ENCODE results near the gene CYP2D6. TPM values are rescaled to one million over a fixed set of nuclear protein-coding genes. Genes with fewer than 3 reads are reported as not detected.

Gene CYP2D6
- total and polyA plus RNA-seq, 2 of the 8 experiments (the other 6 are each of a cell fraction or from before 2014, with no cell fraction given) = 0.93 to 1.7 TPM

- no peak overlapping the region for H2AFZ ChIP-seq (ENCODE audit: low read length)
- H3K27me3 ChIP-seq (replicated peaks in 1 of 4; ENCODE audit: control insufficient read depth in 3 of 4, extremely low read depth in 1 of 4, insufficient read depth in 3 of 4, low read length in 3 of 4) = no peaks in the 10 kb centered on the region; a peak in 3 of 7 replicates
- no peak overlapping the region for H2BK20ac ChIP-seq (ENCODE audit: low read length)
- no peak overlapping the region for H3K27ac ChIP-seq (ENCODE audit: low read depth, low read length)
- H3K9ac ChIP-seq (replicated peaks in 1 of 4; ENCODE audit: extremely low read depth in 1 of 4, low read depth in 3 of 4, low read length in 3 of 4) = no peak overlapping the region
- no peaks in the 10 kb centered on the region for H3K9me3 ChIP-seq (ENCODE audit: insufficient read depth in 2 of 2, low read depth in 1 of 2, low read length in 1 of 2)
- H4K8ac ChIP-seq (ENCODE audit: extremely low read depth, insufficient read depth, low read length) = no peak overlapping the region
- 43% methylated on average over 4 of the region's 4 CpGs; no CpG with 5 or more reads in 1 of the 2 experiments for WGBS, 2 experiments (ENCODE audit: extremely low coverage in 1 of 2, insufficient coverage in 1 of 2, insufficient read length in 1 of 2, insufficient replicate concordance in 2 of 2, low coverage in 1 of 2, low lambda C conversion rate in 2 of 2, missing lambda C conversion rate in 1 of 2)
- H3K4me1 ChIP-seq (replicated peaks in 1 of 4; ENCODE audit: control insufficient read depth in 3 of 4, insufficient read depth in 4 of 4, low read length in 3 of 4) = peaks cover 0 to 3% (median 1%) of the 10 kb centered on the region in 4 experiments; a peak in 3 of 7 replicates
- no peak overlapping the region for H3K4ac ChIP-seq (replicated peaks; ENCODE audit: insufficient read length, low read depth, low read length)
- H3K4me2 ChIP-seq (ENCODE audit: insufficient read depth in 1 of 2, low read depth in 2 of 2, low read length in 2 of 2) = no peak overlapping the region
- no peak overlapping the region for H2AK5ac ChIP-seq (ENCODE audit: low read depth, low read length)
- no peak overlapping the region for H2BK120ac ChIP-seq (replicated peaks; ENCODE audit: low read depth, low read length)
- H3K23ac ChIP-seq (ENCODE audit: insufficient read length) = no peak overlapping the region
- H3K79me1 ChIP-seq (ENCODE audit: low read depth, low read length) = no peaks in the 10 kb centered on the region
- no peak overlapping the region for H2BK5ac ChIP-seq (ENCODE audit: low read depth, low read length)
- H4K5ac ChIP-seq (ENCODE audit: insufficient read length, low read depth, low read length) = no peak overlapping the region
- DNase-seq (ENCODE audit: low read depth in 1 of 2, low spot score in 2 of 2) (peak in 1 of 2 experiments; percentile 70), FAIRE-seq (peak; percentile 91)
- H3K56ac ChIP-seq (replicated peaks; ENCODE audit: insufficient read length, low read depth, low read length) = no peak overlapping the region
- H4K91ac ChIP-seq (replicated peaks; ENCODE audit: insufficient read length, low read length) = no peak overlapping the region
- H3K4me3 ChIP-seq (ENCODE audit: extremely low read depth in 1 of 4, insufficient read depth in 2 of 4, low read depth in 3 of 4, low read length in 4 of 4) = no peak overlapping the region
- no peaks in the 10 kb centered on the region for H3K23me2 ChIP-seq (ENCODE audit: low read depth, low read length)
- no peaks in the 10 kb centered on the region for H3K79me2 ChIP-seq (ENCODE audit: control insufficient read depth in 1 of 2, insufficient read depth in 2 of 2, low read length in 2 of 2)
- no peaks in the 10 kb centered on the region for H3K36me3 ChIP-seq (ENCODE audit: control insufficient read depth in 2 of 4, insufficient read depth in 4 of 4, low read length in 3 of 4)
- TF ChIP-seq, protein P1, sequence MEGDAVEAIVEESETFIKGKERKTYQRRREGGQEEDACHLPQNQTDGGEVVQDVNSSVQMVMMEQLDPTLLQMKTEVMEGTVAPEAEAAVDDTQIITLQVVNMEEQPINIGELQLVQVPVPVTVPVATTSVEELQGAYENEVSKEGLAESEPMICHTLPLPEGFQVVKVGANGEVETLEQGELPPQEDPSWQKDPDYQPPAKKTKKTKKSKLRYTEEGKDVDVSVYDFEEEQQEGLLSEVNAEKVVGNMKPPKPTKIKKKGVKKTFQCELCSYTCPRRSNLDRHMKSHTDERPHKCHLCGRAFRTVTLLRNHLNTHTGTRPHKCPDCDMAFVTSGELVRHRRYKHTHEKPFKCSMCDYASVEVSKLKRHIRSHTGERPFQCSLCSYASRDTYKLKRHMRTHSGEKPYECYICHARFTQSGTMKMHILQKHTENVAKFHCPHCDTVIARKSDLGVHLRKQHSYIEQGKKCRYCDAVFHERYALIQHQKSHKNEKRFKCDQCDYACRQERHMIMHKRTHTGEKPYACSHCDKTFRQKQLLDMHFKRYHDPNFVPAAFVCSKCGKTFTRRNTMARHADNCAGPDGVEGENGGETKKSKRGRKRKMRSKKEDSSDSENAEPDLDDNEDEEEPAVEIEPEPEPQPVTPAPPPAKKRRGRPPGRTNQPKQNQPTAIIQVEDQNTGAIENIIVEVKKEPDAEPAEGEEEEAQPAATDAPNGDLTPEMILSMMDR (IDR thresholded peaks at IDR 0.05; ENCODE audit: control extremely low read depth in 1 of 3, insufficient read depth in 1 of 3, low read depth in 1 of 3, low read length in 3 of 3) = peak; percentile 58 to 87 (median 74)
- no peak for TF ChIP-seq SRF (IDR thresholded peaks at IDR 0.05; ENCODE audit: low read depth, low read length)
- peak; percentile 55 to 68 for TF ChIP-seq RAD21 (IDR thresholded peaks at IDR 0.05 in 1 of 2, conservative IDR thresholded peaks at IDR 0.05 in 1 of 2; ENCODE audit: low read depth in 2 of 2, low read length in 2 of 2)
- no peak overlapping the region for H2BK12ac ChIP-seq (ENCODE audit: low read depth, low read length)
- no peaks in the 10 kb centered on the region for H4K20me1 ChIP-seq (replicated peaks in 1 of 2; ENCODE audit: control insufficient read depth in 1 of 2, insufficient read depth in 2 of 2, low read length in 2 of 2)
- H3K14ac ChIP-seq (ENCODE audit: insufficient read length) = no peak overlapping the region
- POLR2A ChIA-PET (ENCODE audit: partially characterized antibody) = interaction anchor here (0.6 to 2.7 kb wide), 4 partner anchors 27 to 155 kb away, joined by 3 to 8 read pairs (median 4); partner anchors contain the start of genes NDUFA6 and SMDT1
- CTCF ChIA-PET (ENCODE audit: partially characterized antibody) = interaction anchor here (0.7 to 3.9 kb wide), 44 partner anchors 7 to 420 kb away, joined by 3 to 36 read pairs (median 4); partner anchors contain the start of genes NAGA, NDUFA6, SEPTIN3 and SMIM45
- no peak overlapping the region for H3K18ac ChIP-seq (ENCODE audit: extremely low read depth, low read length)
- H2BK15ac ChIP-seq (ENCODE audit: low read length) = no peak overlapping the region
These were observed 13.7 kb downstream of the CYP2D6 start for GRCh38 chr22:42116848-42117424.

Measured in H1 (cell line).